Lung (tissue), 12 donors: ENCODE measurements around the gene PODN. TPM values are rescaled to one million over a fixed set of nuclear protein-coding genes. Genes with fewer than 3 reads are reported as not detected.

ENCODE experiments used
- ATAC-seq: fragments of 200-7000 bp; cut with Tn5 transposase; one replicate; pipeline ENCODE4 v1.9.1; 2020; ENCODE audit warnings: moderate number of reproducible peaks; ENCODE audit not compliant: insufficient read depth, low FRiP score
- DNase-seq, 3 donors: peaks; one replicate each; pipeline ENCODE4 v3.0.0-alpha.2; 2013 to 2017
- H3K27ac ChIP-seq, 2 donors: one replicate each; pipeline ENCODE4 v1.5.1; 2013; ENCODE audit warnings: mild to moderate bottlenecking in 2 of 2, moderate library complexity in 2 of 2, control low read depth in 1 of 2, inconsistent platforms in 1 of 2, low read depth in 1 of 2, low read length in 1 of 2
- H3K27me3 ChIP-seq, 3 donors: one replicate each; pipeline ENCODE4 v1.5.1; 2013; ENCODE audit warnings: low read length in 2 of 3; ENCODE audit not compliant: control insufficient read depth in 3 of 3, insufficient read depth in 3 of 3
- H3K36me3 ChIP-seq, 4 donors: one replicate each; pipeline ENCODE4 v1.5.1; 2013; ENCODE audit warnings: low read length in 4 of 4, mild to moderate bottlenecking in 1 of 4, moderate library complexity in 1 of 4; ENCODE audit not compliant: control insufficient read depth in 4 of 4, insufficient read depth in 4 of 4
- H3K4me1 ChIP-seq, 5 donors: one replicate each; pipeline ENCODE4 v1.5.1; 2013; ENCODE audit warnings: low read length in 5 of 5, mild to moderate bottlenecking in 2 of 5, moderate library complexity in 1 of 5; ENCODE audit not compliant: control insufficient read depth in 5 of 5, insufficient read depth in 5 of 5
- H3K4me3 ChIP-seq: one replicate; pipeline ENCODE4 v1.5.1; 2013; ENCODE audit warnings: mild to moderate bottlenecking, control low read depth, moderate library complexity
- H3K9ac ChIP-seq, 2 donors: one replicate each; pipeline ENCODE4 v1.5.1; 2013; ENCODE audit warnings: low read length in 2 of 2, control low read depth in 1 of 2; ENCODE audit not compliant: insufficient read depth in 1 of 2
- H3K9me3 ChIP-seq, 4 donors: one replicate each; pipeline ENCODE4 v1.5.1; 2013; ENCODE audit warnings: low read length in 3 of 4, mild to moderate bottlenecking in 1 of 4, moderate library complexity in 1 of 4; ENCODE audit not compliant: control insufficient read depth in 4 of 4, insufficient read depth in 3 of 4
- CTCF ChIP-seq: IDR thresholded peaks from 2 replicates; pipeline ENCODE4 v1.5.1; 2012; ENCODE audit warnings: mild to moderate bottlenecking; ENCODE audit errors: control extremely low read depth, extremely low read depth
- WGBS, 2 donors: extraction: QIAGEN DNeasy Blood & Tissue Kit; methylation state at CpG; one replicate each; pipeline ENCODE4 v1.1.7; 2013; 5-methylcytosine and 5-hydroxymethylcytosine counted together
- polyA plus RNA-seq, 2 donors: library from polyadenylated mRNA; stranded (reverse); fragments of 200-250 nt; gene quantifications; one replicate each; pipeline ENCODE4 v1.2.1, GENCODE V29; 2013
- total RNA-seq, 2 donors: library from RNA; depleted of rRNA in 1 of 2; stranded (reverse); fragments of >200 nt in 1 of 2; gene quantifications; one replicate each; pipeline ENCODE4 v1.2.1, GENCODE V29; 2014 to 2021
- donor health status: control.
- donor health status: control.
- donor health status: Bipolar disorder and iron deficiency.
- donor health status: healthy.
- donor health status: DM: yes; HTN: yes; CAD: no.

Gene PODN
- total and polyA plus RNA-seq, 4 donors = 12.9 to 40.9 (median 21.7) TPM

GRCh38 chr1:53079251-53079650, 17.2 kb downstream of the PODN start:
- TF ChIP-seq CTCF = no peak
- 91% methylated on average over 4 of the region's 4 CpGs for WGBS, 2 donors
- peaks cover 0 to 17% (median 4%) of the 10 kb centered on the region in 5 donors for H3K4me1 ChIP-seq
- DNase-seq = no peak
- no peaks in the 10 kb centered on the region for H3K9me3 ChIP-seq
- peaks cover 0 to 6% (median 4%) of the 10 kb centered on the region in 4 donors for H3K36me3 ChIP-seq
- H3K9ac ChIP-seq = no peak overlapping the region
- H3K27me3 ChIP-seq = no peaks in the 10 kb centered on the region
- no peak overlapping the region for H3K27ac ChIP-seq
- no peak overlapping the region for H3K4me3 ChIP-seq
- no peak for ATAC-seq

DNA sequence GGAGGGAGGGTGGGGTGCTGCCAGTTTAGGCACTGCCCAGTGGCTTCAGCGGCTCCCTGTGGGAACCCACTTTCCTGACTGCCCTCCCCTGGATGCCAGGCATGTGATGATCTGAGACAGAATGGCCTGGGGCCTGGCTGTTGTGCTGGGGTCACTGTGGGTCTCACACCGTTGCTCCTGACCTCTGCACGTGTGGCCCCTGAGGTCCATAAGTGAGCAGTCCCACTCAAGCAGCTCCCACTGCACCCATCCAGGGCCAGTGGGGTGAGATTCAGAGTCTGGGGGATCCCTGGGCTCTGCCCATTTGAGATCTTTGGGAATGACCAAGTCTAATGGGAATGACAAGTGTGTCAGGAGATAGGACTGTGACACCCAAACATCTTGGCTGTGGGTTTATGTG, 18.0 kb downstream of the PODN start:
- peaks cover 0 to 19% (median 4%) of the 10 kb centered on the region in 5 donors for H3K4me1 ChIP-seq
- H3K9me3 ChIP-seq = no peaks in the 10 kb centered on the region
- H3K9ac ChIP-seq = no peak overlapping the region
- peaks cover 0 to 6% (median 4%) of the 10 kb centered on the region in 4 donors for H3K36me3 ChIP-seq
- no peak for DNase-seq
- no peak for ATAC-seq
- TF ChIP-seq CTCF = no peak
- no peak overlapping the region for H3K4me3 ChIP-seq
- H3K27me3 ChIP-seq = no peaks in the 10 kb centered on the region
- 75 to 88% methylated on average over 3 of the region's 3 CpGs for WGBS, 2 donors
- H3K27ac ChIP-seq = no peak overlapping the region

- no peak for DNase-seq
These were observed 18.8 kb downstream of the PODN start for GRCh38 chr1:53080769-53081168.

More at GRCh38 chr1:53080769-53081168, 18.8 kb downstream of the PODN start:
- H3K36me3 ChIP-seq = peaks cover 0 to 6% (median 4%) of the 10 kb centered on the region in 4 donors
- no peaks in the 10 kb centered on the region for H3K27me3 ChIP-seq
- no peak for TF ChIP-seq CTCF
- WGBS, 2 donors = 86 to 92% methylated on average over 15 of the region's 15 CpGs
- peaks cover 0 to 19% (median 4%) of the 10 kb centered on the region in 5 donors for H3K4me1 ChIP-seq
- no peaks in the 10 kb centered on the region for H3K9me3 ChIP-seq
- ATAC-seq = no peak
- H3K9ac ChIP-seq = no peak overlapping the region
- no peak overlapping the region for H3K4me3 ChIP-seq
- H3K27ac ChIP-seq = no peak overlapping the region
